GM19452 (cell line): ENCODE data around the gene ARHGEF9.
"Not testable (repeated sequence)": the region's sequence is repeated elsewhere in the genome, so short reads cannot be mapped to it uniquely, and the experiment has no call there.

Source experiments
- ATAC-seq: cut with Tn5 transposase; IDR thresholded peaks from one replicate; pipeline ENCODE4 v1.9.1; 2021; ENCODE audit not compliant: unreplicated experiment

ARHGEF9 gene

GRCh38 chrX:63784902-63785707 lies at the start of gene ARHGEF9:
TSS of gene ARHGEF9 (minus strand) at chrX:63785214. CDS start at chrX:63785145, 69 bp downstream.
- ATAC-seq, result no peak

GRCh38 chrX:63825446-63825845 lies 40.4 kb upstream of the ARHGEF9 start:
- not testable (repeated sequence) for ATAC-seq

- ATAC-seq, result no peak
Observed at GRCh38 chrX:63818156-63818555, 33.1 kb upstream of the ARHGEF9 start.

GRCh38 chrX:63817696-63818095 lies 32.7 kb upstream of the ARHGEF9 start:
- ATAC-seq, result no peak

- no peak for ATAC-seq
Observed at GRCh38 chrX:63812823-63813222, 27.8 kb upstream of the ARHGEF9 start.

- ATAC-seq, result no peak
Observed at GRCh38 chrX:63810746-63811145, 25.7 kb upstream of the ARHGEF9 start.

- no peak for ATAC-seq
Observed at GRCh38 chrX:63809173-63809572, 24.2 kb upstream of the ARHGEF9 start.

- not testable (repeated sequence) for ATAC-seq
Observed at GRCh38 chrX:63795406-63795805, 10.4 kb upstream of the ARHGEF9 start.

GRCh38 chrX:63785708-63786040 lies 660 bp upstream of the ARHGEF9 start:
- no peak for ATAC-seq

GRCh38 chrX:63784346-63784901 lies 590 bp downstream of the ARHGEF9 start:
- ATAC-seq, result no peak

GRCh38 chrX:63782515-63782914 lies 2.5 kb downstream of the ARHGEF9 start:
- no peak for ATAC-seq

GRCh38 chrX:63768760-63769159 lies 16.3 kb downstream of the ARHGEF9 start:
- ATAC-seq, result no peak

- ATAC-seq, result no peak
Observed at GRCh38 chrX:63765712-63766111, 19.3 kb downstream of the ARHGEF9 start.

GRCh38 chrX:63764946-63765345 lies 20.1 kb downstream of the ARHGEF9 start:
- no peak for ATAC-seq

GRCh38 chrX:63761639-63762038 lies 23.4 kb downstream of the ARHGEF9 start:
- ATAC-seq, result peak; percentile 74

- ATAC-seq, result no peak
Observed at GRCh38 chrX:63758011-63758410, 27.0 kb downstream of the ARHGEF9 start.

- no peak for ATAC-seq
Observed at GRCh38 chrX:63755892-63756291, 29.1 kb downstream of the ARHGEF9 start.

- ATAC-seq, result peak; percentile 97
Observed at GRCh38 chrX:63754860-63755579, 30.0 kb downstream of the ARHGEF9 start.

GRCh38 chrX:63754136-63754859 lies 30.7 kb downstream of the ARHGEF9 start:
- peak; percentile 31 for ATAC-seq

- ATAC-seq, result no peak
Observed at GRCh38 chrX:63751481-63751880, 33.5 kb downstream of the ARHGEF9 start.

GRCh38 chrX:63750811-63751210 lies 34.2 kb downstream of the ARHGEF9 start:
- ATAC-seq, result no peak
